Loucy (cell line): ENCODE results near the gene ORC3.

Source experiments
- EZH2phosphoT487 ChIP-seq: fragments of 200-600 bp; IDR thresholded peaks from 2 replicates; pipeline ENCODE4 v1.6.1; 2018; ENCODE audit warnings: antibody characterized with exemption, mild to moderate bottlenecking, moderate library complexity, borderline replicate concordance
- TF ChIP-seq, protein P1 (sequence below): fragments of 200-600 bp; sonication (generic); conservative IDR thresholded peaks from 2 replicates; pipeline ENCODE4 v1.5.1; 2014; ENCODE audit warnings: mild to moderate bottlenecking, antibody characterized with exemption, low read length

DNA sequence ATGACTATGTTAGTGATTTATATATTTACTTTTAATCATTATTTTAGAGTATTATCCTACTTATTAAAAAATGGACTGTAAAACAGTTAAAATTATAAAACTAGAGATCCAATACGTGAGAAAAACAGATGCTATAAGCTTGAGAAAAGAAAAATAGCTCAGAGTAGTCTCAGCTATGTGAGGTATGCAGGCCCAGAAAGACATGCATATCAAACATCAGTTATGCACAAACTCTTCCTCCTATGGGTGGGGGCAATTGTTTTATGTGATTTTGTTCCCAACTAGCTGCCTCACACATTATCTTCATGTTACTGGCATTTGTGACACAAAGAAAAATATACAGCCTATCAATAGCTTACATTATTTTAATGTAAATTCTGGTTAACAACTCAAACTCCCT lies 28.9 kb upstream of the ORC3 start:
- TF ChIP-seq, protein P1, sequence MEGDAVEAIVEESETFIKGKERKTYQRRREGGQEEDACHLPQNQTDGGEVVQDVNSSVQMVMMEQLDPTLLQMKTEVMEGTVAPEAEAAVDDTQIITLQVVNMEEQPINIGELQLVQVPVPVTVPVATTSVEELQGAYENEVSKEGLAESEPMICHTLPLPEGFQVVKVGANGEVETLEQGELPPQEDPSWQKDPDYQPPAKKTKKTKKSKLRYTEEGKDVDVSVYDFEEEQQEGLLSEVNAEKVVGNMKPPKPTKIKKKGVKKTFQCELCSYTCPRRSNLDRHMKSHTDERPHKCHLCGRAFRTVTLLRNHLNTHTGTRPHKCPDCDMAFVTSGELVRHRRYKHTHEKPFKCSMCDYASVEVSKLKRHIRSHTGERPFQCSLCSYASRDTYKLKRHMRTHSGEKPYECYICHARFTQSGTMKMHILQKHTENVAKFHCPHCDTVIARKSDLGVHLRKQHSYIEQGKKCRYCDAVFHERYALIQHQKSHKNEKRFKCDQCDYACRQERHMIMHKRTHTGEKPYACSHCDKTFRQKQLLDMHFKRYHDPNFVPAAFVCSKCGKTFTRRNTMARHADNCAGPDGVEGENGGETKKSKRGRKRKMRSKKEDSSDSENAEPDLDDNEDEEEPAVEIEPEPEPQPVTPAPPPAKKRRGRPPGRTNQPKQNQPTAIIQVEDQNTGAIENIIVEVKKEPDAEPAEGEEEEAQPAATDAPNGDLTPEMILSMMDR: no peak
- no peak for TF ChIP-seq EZH2phosphoT487
